ENCODE results near the gene CIITA. TPM values are rescaled to one million over a fixed set of nuclear protein-coding genes. Genes with fewer than 3 reads are reported as not detected.

CIITA gene
- total and polyA plus RNA-seq, 4 donors, result 11.5 to 59.6 (median 26.6) TPM

- DNase-seq, result no peak
- H3K4me3 ChIP-seq, result no peak overlapping the region
- H3K36me3 ChIP-seq (ENCODE audit: control insufficient read depth in 4 of 4, insufficient read depth in 4 of 4, low read length in 4 of 4), result peaks cover 0 to 11% (median 1%) of the 10 kb centered on the region in 4 donors
- peaks cover 0 to 3% (median 0%) of the 10 kb centered on the region in 5 donors for H3K4me1 ChIP-seq (ENCODE audit: control insufficient read depth in 5 of 5, insufficient read depth in 5 of 5, low read length in 5 of 5)
- no peak for ATAC-seq (ENCODE audit: insufficient read depth, low FRiP score)
- H3K27ac ChIP-seq (ENCODE audit: low read depth in 1 of 2, low read length in 1 of 2), result no peak overlapping the region
- H3K9me3 ChIP-seq (ENCODE audit: control insufficient read depth in 4 of 4, insufficient read depth in 3 of 4, low read length in 3 of 4), result no peaks in the 10 kb centered on the region
- WGBS, 2 donors, result 74 to 82% methylated on average over 6 of the region's 6 CpGs
- H3K9ac ChIP-seq (ENCODE audit: insufficient read depth in 1 of 2, low read length in 2 of 2), result no peak overlapping the region
- no peaks in the 10 kb centered on the region for H3K27me3 ChIP-seq (ENCODE audit: control insufficient read depth in 3 of 3, insufficient read depth in 3 of 3, low read length in 2 of 3)
- TF ChIP-seq CTCF (IDR thresholded peaks at IDR 0.05; ENCODE audit: control extremely low read depth, extremely low read depth), result no peak
These were observed 80.9 kb downstream of the CIITA start for GRCh38 chr16:10957771-10958482.

GRCh38 chr16:10959161-10959560 is 82.2 kb downstream of the CIITA start:
- Histone ChIP-seq H3K27ac (ENCODE audit: low read depth in 1 of 2, low read length in 1 of 2) (no peak overlapping the region), H3K4me3 (no peak overlapping the region), H3K4me1 (ENCODE audit: control insufficient read depth in 5 of 5, insufficient read depth in 5 of 5, low read length in 5 of 5) (peaks cover 0 to 3% (median 0%) of the 10 kb centered on the region in 5 donors), H3K36me3 (ENCODE audit: control insufficient read depth in 4 of 4, insufficient read depth in 4 of 4, low read length in 4 of 4) (peaks cover 0 to 17% (median 6%) of the 10 kb centered on the region in 4 donors), H3K27me3 (ENCODE audit: control insufficient read depth in 3 of 3, insufficient read depth in 3 of 3, low read length in 2 of 3) (no peaks in the 10 kb centered on the region), H3K9me3 (ENCODE audit: control insufficient read depth in 4 of 4, insufficient read depth in 3 of 4, low read length in 3 of 4) (no peaks in the 10 kb centered on the region), H3K9ac (ENCODE audit: insufficient read depth in 1 of 2, low read length in 2 of 2) (no peak overlapping the region)
- TF ChIP-seq CTCF (IDR thresholded peaks at IDR 0.05; ENCODE audit: control extremely low read depth, extremely low read depth), result no peak
- DNase-seq (no peak), ATAC-seq (ENCODE audit: insufficient read depth, low FRiP score) (no peak)
- WGBS, 2 donors, result 92 to 93% methylated on average over 5 of the region's 5 CpGs

- Histone ChIP-seq H3K27me3 (ENCODE audit: control insufficient read depth in 3 of 3, insufficient read depth in 3 of 3, low read length in 2 of 3) (no peaks in the 10 kb centered on the region), H3K4me1 (ENCODE audit: control insufficient read depth in 5 of 5, insufficient read depth in 5 of 5, low read length in 5 of 5) (peaks cover 0 to 4% (median 0%) of the 10 kb centered on the region in 5 donors), H3K9ac (ENCODE audit: insufficient read depth in 1 of 2, low read length in 2 of 2) (no peak overlapping the region), H3K9me3 (ENCODE audit: control insufficient read depth in 4 of 4, insufficient read depth in 3 of 4, low read length in 3 of 4) (no peaks in the 10 kb centered on the region), H3K4me3 (no peak overlapping the region), H3K27ac (ENCODE audit: low read depth in 1 of 2, low read length in 1 of 2) (peak overlapping the region in 1 of 2 donors; percentile 38), H3K36me3 (ENCODE audit: control insufficient read depth in 4 of 4, insufficient read depth in 4 of 4, low read length in 4 of 4) (peaks cover 0 to 17% (median 6%) of the 10 kb centered on the region in 4 donors)
- no peak for TF ChIP-seq CTCF (IDR thresholded peaks at IDR 0.05; ENCODE audit: control extremely low read depth, extremely low read depth)
- ATAC-seq (ENCODE audit: insufficient read depth, low FRiP score) (no peak), DNase-seq (no peak)
- 83 to 94% methylated on average over 7 of the region's 7 CpGs for WGBS, 2 donors
These were observed 84.2 kb downstream of the CIITA start for GRCh38 chr16:10961231-10961630.

Data from lung (tissue), 12 donors.